NCI-H1105 treated with DMSO at 0.1 percent for 48 hours (cell line): ENCODE results near the gene KRT15.

Experiments used
- DNase-seq: peaks from one replicate; lab custom pipeline; 2025; lab: John Stamatoyannopoulos, UW

The KRT15 gene

GRCh38 chr17:41518789-41519449 is at the start of gene KRT15:
TSS of gene KRT15 (minus strand) at chr17:41518890. CDS start at chr17:41518827, 63 bp downstream.
- peak; percentile 63 for DNase-seq

DNA sequence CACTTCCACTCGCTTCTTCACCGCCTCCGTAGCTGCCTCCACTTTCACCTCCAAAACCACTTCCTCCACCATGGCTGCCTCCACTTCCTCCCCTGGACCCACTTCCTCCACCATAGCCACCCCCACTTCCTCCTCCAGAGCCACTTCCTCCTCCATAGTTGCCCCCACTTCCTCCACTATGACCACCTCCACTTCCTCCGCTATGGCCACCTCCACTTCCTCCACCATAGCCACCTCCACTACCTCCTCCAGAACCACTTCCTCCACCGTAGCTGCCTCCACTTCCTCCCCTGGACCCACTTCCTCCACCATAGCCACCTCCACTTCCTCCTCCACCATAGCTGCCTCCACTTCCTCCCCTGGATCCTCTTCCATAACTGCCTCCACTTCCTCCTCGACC is 48.6 kb upstream of the KRT15 start:
- DNase-seq = no peak

DNA sequence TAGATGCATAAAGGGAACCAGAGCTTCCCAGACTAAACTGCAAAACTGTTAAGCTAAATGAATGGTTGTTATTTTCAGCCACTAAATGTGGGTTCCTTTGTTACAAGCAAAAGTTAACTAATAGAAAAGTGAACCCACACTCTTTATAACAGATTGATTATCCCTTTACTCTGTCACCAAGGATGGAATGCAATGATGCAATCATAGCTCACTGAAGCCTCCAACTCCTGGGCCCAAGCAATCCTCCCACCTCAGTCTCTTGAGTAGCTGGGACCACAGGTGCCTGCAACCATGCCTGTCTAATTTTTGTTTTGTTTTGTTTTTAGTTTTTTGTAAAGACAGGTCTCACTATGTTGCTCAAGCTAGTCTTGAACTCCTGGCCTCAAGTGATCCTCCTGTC is 46.6 kb upstream of the KRT15 start:
- DNase-seq = no peak

- DNase-seq = no peak
Measured at GRCh38 chr17:41563607-41564170, 45.0 kb upstream of the KRT15 start.

- DNase-seq = no peak
Measured at GRCh38 chr17:41561554-41561953, 42.9 kb upstream of the KRT15 start.

DNA sequence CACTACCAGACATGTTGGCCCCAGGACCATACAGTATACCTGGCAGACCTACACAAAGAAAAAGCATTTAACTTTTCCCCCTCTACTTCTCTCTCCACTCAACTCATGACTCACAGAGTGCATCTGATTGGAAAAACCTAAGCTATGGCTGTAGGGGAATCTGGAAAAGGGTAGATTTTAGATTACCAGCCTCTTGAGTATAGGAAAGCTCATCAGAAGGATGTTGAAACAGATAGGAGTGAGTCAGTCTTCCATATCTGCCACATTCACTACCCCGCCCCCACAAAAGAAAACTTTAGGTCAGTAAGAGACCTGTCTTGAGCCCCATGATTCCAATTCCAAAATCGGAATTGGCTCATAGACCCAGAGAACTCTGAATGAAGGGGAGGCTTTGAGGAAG is 40.9 kb upstream of the KRT15 start:
- DNase-seq = no peak

GRCh38 chr17:41556931-41557330 is 38.2 kb upstream of the KRT15 start:
- no peak for DNase-seq

- no peak for DNase-seq
Measured at GRCh38 chr17:41556306-41556705, 37.6 kb upstream of the KRT15 start.

- no peak for DNase-seq
Measured at GRCh38 chr17:41555105-41555887, 36.6 kb upstream of the KRT15 start.

DNA sequence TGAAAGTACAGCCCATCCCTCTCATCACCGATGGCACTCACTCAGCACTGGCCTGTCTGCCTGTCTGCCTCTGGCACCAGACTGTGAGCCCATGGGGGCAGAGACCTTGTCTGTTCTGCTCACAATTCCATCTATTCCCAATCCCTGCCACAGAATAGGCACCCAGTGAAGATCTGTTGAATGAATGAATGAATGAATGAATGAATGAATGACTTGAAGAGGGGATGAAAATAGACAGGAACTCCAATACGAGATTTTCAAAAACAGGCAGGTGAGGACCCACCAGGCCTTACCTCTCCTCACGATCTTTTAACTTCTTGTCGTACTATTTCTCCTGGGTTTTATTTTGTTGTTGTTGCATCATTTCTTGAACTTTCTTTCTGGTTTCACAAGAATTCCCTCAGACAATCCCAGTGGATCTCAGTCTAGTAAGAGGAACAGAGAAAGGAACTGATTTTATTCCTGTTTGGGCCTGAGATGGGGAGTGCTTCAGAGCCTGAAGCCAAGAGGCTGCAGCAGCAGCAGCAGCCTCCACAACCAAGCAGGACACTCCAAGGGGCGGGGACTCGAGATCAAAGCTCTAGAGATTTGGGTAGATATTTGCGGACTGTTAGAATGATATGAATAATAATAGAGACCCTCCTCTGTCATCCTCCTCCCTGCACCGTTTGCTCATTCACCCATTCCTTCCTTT is 35.4 kb upstream of the KRT15 start:
- DNase-seq = no peak

DNA sequence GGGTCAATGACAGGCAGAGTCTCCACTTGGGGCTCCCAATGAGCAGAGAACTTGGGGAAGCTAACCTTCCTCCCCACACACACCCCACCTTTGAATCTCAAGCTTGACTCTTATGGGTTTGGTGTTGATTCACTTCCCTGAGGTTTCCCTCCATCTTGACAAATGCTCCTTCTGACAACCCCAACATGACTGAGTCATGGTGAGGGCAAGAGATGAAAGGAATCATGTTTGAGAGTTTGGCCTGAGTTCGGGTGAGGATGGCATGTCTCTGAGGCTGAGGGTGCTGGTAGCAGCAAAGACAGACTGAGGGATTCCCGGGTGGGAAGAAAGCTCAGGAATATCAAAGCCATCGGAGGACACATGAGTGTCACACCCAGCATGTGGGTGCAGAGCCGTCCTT is 34.5 kb upstream of the KRT15 start:
- no peak for DNase-seq

DNA sequence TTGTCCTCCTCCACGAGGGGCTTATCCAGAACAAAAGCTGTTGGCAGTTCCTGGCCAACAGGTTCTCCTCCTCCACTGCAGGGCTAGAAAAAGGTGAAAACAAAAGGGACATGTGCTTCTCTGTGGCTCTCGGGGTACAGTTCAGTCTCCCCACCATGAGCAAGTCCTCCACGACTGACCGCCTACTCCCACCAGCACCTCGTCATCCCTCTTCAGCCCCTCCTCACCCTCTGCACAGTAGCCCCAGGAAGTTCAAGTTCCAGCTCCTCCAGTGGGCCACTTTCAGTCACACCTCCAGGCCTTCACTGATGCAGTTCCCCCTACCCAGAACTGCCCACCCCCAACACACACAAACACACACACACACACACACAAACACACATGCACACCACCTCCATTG is 33.8 kb upstream of the KRT15 start:
- no peak for DNase-seq

DNA sequence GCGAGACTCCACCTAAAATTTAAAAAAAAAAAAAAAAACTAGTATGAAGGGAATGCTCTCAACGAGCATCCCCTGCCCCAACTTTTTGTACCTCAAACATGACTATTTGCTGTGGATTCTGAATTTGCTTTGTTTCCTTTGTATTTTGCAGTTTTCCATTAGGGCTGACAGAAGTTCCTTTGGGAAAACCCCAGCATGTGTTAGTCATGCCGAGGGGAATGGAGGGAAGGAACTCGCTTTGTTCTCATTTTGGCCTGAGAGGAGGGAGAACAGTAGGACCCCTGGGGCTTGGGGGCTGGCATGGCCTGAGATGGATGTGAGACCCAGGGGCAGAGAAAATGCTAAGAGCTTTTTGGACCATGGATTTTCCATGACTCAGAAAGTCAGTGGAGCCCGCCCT is 32.7 kb upstream of the KRT15 start:
- DNase-seq = no peak

DNA sequence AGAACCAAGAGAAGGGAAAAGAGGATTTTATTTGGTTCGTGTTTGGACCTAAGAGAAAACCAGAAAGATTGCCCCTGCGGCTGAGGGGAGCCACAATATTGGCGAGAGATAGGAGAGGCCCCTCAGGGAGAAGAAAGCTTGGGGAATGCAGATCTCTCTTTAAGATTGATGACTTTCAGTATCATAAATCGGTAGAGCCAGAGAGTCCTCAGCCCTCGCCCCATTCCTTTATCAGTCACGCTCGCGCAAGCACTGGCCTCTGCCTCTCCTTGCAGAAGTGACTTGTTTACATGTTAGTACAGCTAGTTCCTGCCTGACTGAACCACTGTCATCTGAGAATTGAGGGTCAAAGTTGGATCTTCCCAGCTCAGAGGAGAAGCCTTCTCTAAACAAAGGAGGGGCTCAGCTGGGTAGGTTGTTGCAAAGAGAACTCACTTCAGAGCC is 30.9 kb upstream of the KRT15 start:
- DNase-seq = no peak

DNA sequence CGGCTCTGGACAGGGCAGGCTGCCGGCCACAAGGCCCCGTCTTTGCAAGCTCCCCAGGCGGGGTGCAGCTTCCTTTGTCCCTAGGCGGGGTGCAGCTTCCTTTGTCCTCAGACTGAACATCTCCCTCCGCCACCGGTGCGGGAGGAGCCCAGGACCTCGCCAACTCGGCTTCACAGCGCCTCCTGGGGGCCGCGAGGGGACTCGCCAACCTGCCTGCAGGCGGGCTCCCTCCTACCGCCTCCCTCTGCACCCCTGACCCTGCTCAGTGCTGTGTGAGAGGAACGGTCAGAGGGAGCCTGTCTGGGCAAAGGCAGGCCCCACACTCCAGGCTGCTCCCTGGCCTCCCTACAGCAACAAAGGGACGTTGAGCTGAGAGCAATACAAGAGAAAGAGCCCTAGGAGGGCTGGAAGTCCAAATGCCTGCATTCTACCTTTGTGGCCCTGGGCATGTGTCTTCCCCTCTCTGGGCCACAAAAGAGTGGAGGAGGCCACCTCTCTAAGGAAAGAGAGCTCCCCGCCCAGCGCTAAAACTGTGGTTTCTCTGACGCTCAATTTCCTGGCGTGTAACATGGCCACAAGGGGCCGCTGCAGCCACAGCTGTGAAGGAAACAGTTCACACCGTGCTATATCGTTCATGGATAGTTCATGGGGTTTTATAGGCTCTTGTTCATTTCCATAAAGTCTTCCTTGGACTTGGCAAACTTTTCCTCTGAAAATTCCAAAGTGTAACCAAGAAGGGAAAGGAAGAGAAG is 30.3 kb upstream of the KRT15 start:
- DNase-seq = peak; percentile 55

DNA sequence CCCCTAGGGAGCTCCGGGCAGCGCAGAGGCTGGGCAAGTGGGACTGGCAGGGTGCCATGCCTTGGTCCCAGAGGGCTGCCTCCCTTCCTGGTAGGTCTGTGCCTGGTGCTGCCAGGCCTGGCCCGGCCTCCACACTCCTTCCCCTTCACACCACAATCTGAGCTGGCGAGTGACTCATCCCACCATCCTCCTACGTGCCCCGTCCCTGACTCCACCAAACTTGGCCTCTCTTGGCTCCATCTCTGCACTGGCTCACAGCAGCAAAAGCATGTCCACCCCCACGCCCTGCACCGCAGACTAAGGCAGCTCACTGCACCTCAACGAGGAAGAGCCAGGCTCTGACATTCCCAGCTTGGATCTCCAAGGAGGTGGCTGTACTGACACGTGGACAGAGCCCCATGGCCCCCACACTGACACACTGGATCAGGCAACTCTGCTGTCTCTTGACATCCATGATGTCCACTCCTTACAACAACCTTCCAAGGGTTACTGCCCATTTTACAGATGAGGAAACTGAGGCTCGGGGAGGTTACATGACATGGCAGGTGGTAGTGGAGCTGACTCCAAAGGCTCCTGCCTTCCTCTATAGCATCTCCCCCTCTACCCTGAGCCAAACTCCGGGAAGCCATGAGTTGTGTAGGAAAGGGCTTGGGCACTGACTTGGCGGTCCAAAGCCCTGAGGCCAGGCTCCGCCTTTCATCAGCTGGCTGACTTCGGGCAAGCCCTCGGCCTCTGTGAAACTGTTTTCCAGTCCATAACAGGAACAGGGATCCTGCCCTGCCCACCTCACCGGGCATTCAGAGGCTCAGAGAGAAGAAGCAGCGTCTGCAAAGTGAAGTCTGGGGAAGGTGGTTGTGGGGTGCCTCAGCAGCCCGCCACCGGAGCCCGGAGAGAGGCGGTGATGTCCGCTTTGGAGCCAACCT is 29.5 kb upstream of the KRT15 start:
- DNase-seq = no peak

- no peak for DNase-seq
Measured at GRCh38 chr17:41547378-41547841, 28.7 kb upstream of the KRT15 start.

GRCh38 chr17:41546819-41547218 is 28.1 kb upstream of the KRT15 start:
- no peak for DNase-seq

GRCh38 chr17:41545829-41546410 is 27.2 kb upstream of the KRT15 start:
- no peak for DNase-seq

DNA sequence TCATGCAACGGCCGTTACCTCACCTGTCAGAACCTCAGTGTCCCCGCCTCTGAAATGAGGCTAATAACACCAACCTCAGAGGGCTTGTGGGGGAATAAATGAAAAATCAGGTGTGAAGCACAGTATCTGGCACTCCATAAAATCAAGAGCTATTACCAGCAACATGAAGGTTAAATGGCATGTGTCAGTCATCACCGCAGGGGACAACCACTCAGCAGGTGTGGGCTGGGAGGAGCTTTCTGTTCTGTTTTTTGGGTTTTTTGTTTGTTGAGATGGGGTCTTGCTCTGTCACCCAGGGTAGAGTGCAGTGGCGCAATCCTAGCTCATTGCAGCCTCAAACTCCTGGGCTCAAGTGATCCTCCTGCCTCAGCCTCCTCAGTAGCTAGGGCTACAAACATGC is 26.2 kb upstream of the KRT15 start:
- no peak for DNase-seq
